ENCODE data around the gene MAX.
"Not testable (repeated sequence)": the region's sequence is repeated elsewhere in the genome, so short reads cannot be mapped to it uniquely, and the experiment has no call there.

Gene MAX

GRCh38 chr14:65107200-65107599 is 4.9 kb upstream of the MAX start:
- DNase-seq: no peak

- no peak for DNase-seq
Observed at GRCh38 chr14:65106736-65107135, 4.4 kb upstream of the MAX start.

- DNase-seq: no peak
Observed at GRCh38 chr14:65106316-65106715, 4.0 kb upstream of the MAX start.

GRCh38 chr14:65104791-65105190 is 2.5 kb upstream of the MAX start:
- no peak for DNase-seq

GRCh38 chr14:65103150-65103760 is 938 bp upstream of the MAX start:
- DNase-seq: no peak

- peak; percentile 73 for DNase-seq
Observed at GRCh38 chr14:65101631-65102440, 481 bp downstream of the MAX start.

GRCh38 chr14:65100922-65101541 is 1.3 kb downstream of the MAX start:
- no peak for DNase-seq

GRCh38 chr14:65098586-65098985 is 3.7 kb downstream of the MAX start:
- DNase-seq: no peak

- DNase-seq: no peak
Observed at GRCh38 chr14:65096323-65097089, 5.8 kb downstream of the MAX start.

- no peak for DNase-seq
Observed at GRCh38 chr14:65095633-65096205, 6.6 kb downstream of the MAX start.

GRCh38 chr14:65092349-65092748 is 10.0 kb downstream of the MAX start:
- no peak for DNase-seq

GRCh38 chr14:65087835-65088234 is 14.5 kb downstream of the MAX start:
- DNase-seq: not testable (repeated sequence)

GRCh38 chr14:65086686-65087085 is 15.6 kb downstream of the MAX start:
- not testable (repeated sequence) for DNase-seq

- no peak for DNase-seq
Observed at GRCh38 chr14:65084554-65085505, 17.5 kb downstream of the MAX start.

- no peak for DNase-seq
Observed at GRCh38 chr14:65082930-65083329, 19.4 kb downstream of the MAX start.

- DNase-seq: no peak
Observed at GRCh38 chr14:65080960-65081747, 21.2 kb downstream of the MAX start.

- no peak for DNase-seq
Observed at GRCh38 chr14:65079768-65080167, 22.5 kb downstream of the MAX start.

- DNase-seq: no peak
Observed at GRCh38 chr14:65079201-65079600, 23.1 kb downstream of the MAX start.

- DNase-seq: no peak
Observed at GRCh38 chr14:65077318-65077717, 25.0 kb downstream of the MAX start.

GRCh38 chr14:65075628-65076325 is 26.5 kb downstream of the MAX start:
- DNase-seq: no peak
